Osteocyte (in vitro differentiated cells): Measurements from ENCODE around the gene DHRS7B. TPM values are rescaled to one million over a fixed set of nuclear protein-coding genes. Genes with fewer than 3 reads are reported as not detected.

Source experiments
- DNase-seq: peaks from one replicate; pipeline ENCODE4 v3.0.0; 2021; ENCODE audit warnings: mixed read lengths; ENCODE audit not compliant: unreplicated experiment; ENCODE audit errors: extremely low spot score
- H3K27ac Mint-ChIP-seq: one replicate; pipeline ENCODE4 v1.8.0; 2021; ENCODE audit warnings: mild to moderate bottlenecking, mixed read lengths; ENCODE audit not compliant: unreplicated experiment
- H3K27me3 Mint-ChIP-seq: one replicate; pipeline ENCODE4 v1.8.0; 2021; ENCODE audit warnings: mixed read lengths; ENCODE audit not compliant: unreplicated experiment
- H3K36me3 Mint-ChIP-seq: one replicate; pipeline ENCODE4 v1.8.0; 2021; ENCODE audit warnings: mixed read lengths; ENCODE audit not compliant: unreplicated experiment
- H3K4me1 Mint-ChIP-seq: one replicate; pipeline ENCODE4 v1.8.0; 2021; ENCODE audit warnings: mixed read lengths; ENCODE audit not compliant: unreplicated experiment
- H3K4me3 Mint-ChIP-seq: one replicate; pipeline ENCODE4 v1.8.0; 2021; ENCODE audit warnings: mild to moderate bottlenecking, moderate library complexity, mixed read lengths; ENCODE audit not compliant: unreplicated experiment
- H3K9me3 Mint-ChIP-seq: one replicate; pipeline ENCODE4 v1.8.0; 2021; ENCODE audit warnings: mixed read lengths; ENCODE audit not compliant: unreplicated experiment
- CTCF ChIP-seq: fragments of 200-600 bp; sonication (generic); IDR thresholded peaks from 2 replicates; pipeline ENCODE4 v1.5.0; 2021; ENCODE audit warnings: antibody characterized with exemption, mild to moderate bottlenecking, moderate library complexity
- total RNA-seq: library from RNA; stranded (reverse); gene quantifications from 2 replicates; pipeline ENCODE4 v1.2.1, GENCODE V29; 2021

DHRS7B gene
- total RNA-seq, 1 donor from 2014 or later, result 15.7 TPM

- H3K27me3 Mint-ChIP-seq, result no peaks in the 10 kb centered on the region
- H3K4me3 Mint-ChIP-seq, result no peak overlapping the region
- no peaks in the 10 kb centered on the region for H3K9me3 Mint-ChIP-seq
- no peak overlapping the region for H3K27ac Mint-ChIP-seq
- no peak for TF ChIP-seq CTCF
- DNase-seq, result no peak
- H3K36me3 Mint-ChIP-seq, result no peaks in the 10 kb centered on the region
- peaks cover 10% of the 10 kb centered on the region for H3K4me1 Mint-ChIP-seq
Observed at GRCh38 chr17:21240369-21241055, 113.7 kb downstream of the DHRS7B start.

Other genes with a start within 250 kb of the DHRS7B start
- 257 and 260 TPM in 2 replicates for gene USP22, start 84.0 kb upstream of the DHRS7B start, total RNA-seq
- 20.4 and 21.5 TPM in 2 replicates for gene TMEM11, start 87.2 kb downstream of the DHRS7B start, total RNA-seq
- 18.5 and 18.8 TPM in 2 replicates for gene NATD1, start 126.4 kb downstream of the DHRS7B start, total RNA-seq
- 33.1 and 36.2 TPM in 2 replicates for gene MAP2K3, start 157.7 kb downstream of the DHRS7B start, total RNA-seq
- 2.3 and 2.4 TPM in 2 replicates for gene KCNJ12, start 249.4 kb downstream of the DHRS7B start, total RNA-seq